ENCODE results near the gene SH2D7. TPM values are rescaled to one million over a fixed set of nuclear protein-coding genes. Genes with fewer than 3 reads are reported as not detected.
A peak's percentile ranks its signal among the peaks of the same experiment; 100 is the strongest.

SH2D7 gene
- total RNA-seq, 1 experiment from 2014 or later, result not detected

DNA sequence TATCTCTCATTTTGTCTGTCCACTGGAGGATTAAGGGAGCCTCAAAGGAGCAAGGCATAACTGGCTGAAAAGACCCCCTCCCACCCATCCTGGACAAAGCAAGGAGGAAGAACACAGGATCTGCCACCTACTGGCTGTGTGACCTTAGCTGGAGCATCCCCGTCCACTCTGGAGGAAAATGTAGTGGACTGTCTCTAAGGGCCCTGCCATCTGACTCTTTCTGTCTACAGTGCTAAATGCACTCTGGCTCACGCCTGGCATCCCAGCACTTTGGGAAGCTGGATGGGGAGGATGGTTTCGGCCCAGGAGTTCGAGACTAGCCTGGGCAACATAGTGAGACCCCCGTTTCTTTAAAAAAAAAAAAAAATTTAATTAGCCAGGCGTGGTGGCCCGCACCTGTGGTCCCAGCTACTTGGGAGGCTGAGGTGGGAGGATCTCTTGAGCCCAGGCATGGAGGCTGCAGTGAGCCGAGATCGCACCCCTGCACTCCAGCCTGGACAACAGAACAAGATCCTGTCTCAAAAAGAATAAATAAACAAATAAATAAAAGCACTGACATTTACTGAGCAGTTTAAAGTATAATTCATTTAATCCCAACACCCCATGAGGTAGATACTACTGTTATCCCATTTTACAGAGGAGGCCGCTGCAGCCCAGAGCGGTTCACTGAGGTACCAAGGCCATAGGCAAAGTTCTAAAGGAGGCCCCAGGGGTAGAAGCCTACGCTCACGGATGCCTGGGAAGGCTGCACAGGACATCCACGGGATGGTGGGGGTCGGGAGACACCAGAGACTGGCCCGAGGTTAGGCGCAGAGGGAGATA lies 15.9 kb upstream of the SH2D7 start:
- no peak for DNase-seq (ENCODE audit: extremely low read depth, low read depth)

DNA sequence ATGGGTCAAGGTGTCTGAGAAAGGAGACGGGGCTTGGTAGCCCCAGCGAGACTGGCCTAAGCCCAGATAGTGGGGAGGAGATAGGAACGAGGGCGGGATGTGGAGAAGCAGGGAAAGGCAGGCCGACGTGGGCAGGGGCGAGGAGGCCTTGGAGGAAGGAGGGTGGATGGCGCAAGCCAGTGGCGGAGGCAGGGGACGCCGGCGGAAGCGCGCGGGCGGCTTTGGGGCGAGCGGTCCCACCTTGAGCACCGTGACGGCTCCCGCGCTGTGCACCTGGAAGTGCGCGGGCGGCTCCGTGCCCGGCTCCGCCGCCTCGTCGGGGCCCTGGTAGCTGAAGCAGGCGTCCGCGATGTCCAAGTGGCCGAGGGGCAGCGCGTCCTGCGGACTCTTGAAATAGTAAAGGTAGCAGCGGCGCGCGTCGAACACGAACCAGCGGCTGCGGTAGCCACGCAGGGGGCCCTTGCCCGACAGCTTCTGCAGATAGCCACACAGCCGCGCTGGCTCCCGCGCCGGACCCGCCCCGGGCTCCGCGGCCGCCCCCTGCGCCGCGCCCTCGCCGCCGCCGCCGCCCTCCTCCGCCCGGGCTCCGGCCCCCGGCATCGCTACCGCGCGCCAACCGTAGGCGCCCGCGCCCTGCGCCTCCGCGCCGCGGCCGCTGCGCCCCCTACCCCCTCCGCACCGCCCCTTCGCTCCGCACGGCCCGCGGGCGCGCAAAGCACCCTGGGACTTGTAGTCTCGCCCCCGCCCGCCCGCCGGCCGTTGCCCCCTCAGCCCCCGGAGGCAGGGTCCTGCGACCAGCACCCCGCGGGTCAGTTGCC lies 15.1 kb upstream of the SH2D7 start, which contains the start of gene TBC1D2B:
Gene TBC1D2B (minus strand): TSS at position 659 of the 818 bp plus-strand sequence. CDS start 59 bp downstream, at position 600.
- DNase-seq (ENCODE audit: extremely low read depth, low read depth), result peak; percentile 18

GRCh38 chr15:78077871-78078210 lies 14.5 kb upstream of the SH2D7 start:
- DNase-seq (ENCODE audit: extremely low read depth, low read depth), result no peak

- DNase-seq (ENCODE audit: extremely low read depth, low read depth), result no peak
Measured at GRCh38 chr15:78079298-78080087, 12.9 kb upstream of the SH2D7 start.

- DNase-seq (ENCODE audit: extremely low read depth, low read depth), result no peak
Measured at GRCh38 chr15:78080088-78080460, 12.3 kb upstream of the SH2D7 start.

GRCh38 chr15:78082106-78082742 lies 10.1 kb upstream of the SH2D7 start:
- no peak for DNase-seq (ENCODE audit: extremely low read depth, low read depth)

GRCh38 chr15:78082743-78083110 lies 9.6 kb upstream of the SH2D7 start:
- DNase-seq (ENCODE audit: extremely low read depth, low read depth), result no peak

DNA sequence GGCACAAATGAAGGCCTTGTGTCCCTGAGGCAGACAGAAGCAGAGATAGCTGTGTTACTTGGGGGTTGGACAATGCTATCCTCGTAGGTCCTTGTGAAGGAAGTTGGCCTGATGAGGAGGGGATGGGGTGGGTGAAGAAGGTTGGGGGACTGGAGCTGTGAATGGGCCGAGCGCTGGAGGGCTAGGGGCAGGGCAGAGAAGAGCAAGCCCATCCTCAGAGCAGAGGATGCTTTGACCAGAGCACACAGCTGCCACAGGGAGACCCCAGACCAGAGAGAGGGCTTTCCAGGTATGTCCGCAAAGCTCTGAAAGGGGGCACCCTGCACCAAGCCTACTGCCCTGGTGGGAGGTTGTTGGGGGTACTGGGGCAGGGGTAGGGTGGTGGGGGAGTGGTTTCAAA lies 9.2 kb upstream of the SH2D7 start:
- no peak for DNase-seq (ENCODE audit: extremely low read depth, low read depth)

- no peak for DNase-seq (ENCODE audit: extremely low read depth, low read depth)
Measured at GRCh38 chr15:78083687-78084448, 8.5 kb upstream of the SH2D7 start.

DNA sequence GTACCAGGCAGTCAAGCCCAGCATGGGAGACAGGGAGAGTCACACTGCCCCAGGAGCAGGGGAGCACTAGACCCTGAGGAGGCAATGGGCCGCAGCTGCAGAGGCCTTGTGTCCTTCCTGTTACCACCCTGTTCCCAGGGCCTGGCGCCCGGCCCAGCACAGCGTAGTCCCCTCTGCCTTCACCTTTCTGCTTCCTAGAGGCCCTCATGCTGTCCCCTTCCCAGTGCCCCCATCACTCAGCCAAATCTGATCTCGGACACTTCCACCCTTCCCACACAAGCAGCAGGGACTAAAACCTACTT lies 8.0 kb upstream of the SH2D7 start:
- DNase-seq (ENCODE audit: extremely low read depth, low read depth), result no peak

GRCh38 chr15:78085928-78086327 lies 6.4 kb upstream of the SH2D7 start:
- DNase-seq (ENCODE audit: extremely low read depth, low read depth), result no peak

GRCh38 chr15:78087951-78088772 lies 4.2 kb upstream of the SH2D7 start:
- DNase-seq (ENCODE audit: extremely low read depth, low read depth), result no peak

GRCh38 chr15:78088773-78089080 lies 3.6 kb upstream of the SH2D7 start:
- DNase-seq (ENCODE audit: extremely low read depth, low read depth), result no peak

GRCh38 chr15:78090422-78091063 lies 1.8 kb upstream of the SH2D7 start:
- DNase-seq (ENCODE audit: extremely low read depth, low read depth), result no peak

GRCh38 chr15:78093242-78094020 lies 1.1 kb downstream of the SH2D7 start:
- no peak for DNase-seq (ENCODE audit: extremely low read depth, low read depth)

- DNase-seq (ENCODE audit: extremely low read depth, low read depth), result no peak
Measured at GRCh38 chr15:78097667-78098066, 5.3 kb downstream of the SH2D7 start.

DNA sequence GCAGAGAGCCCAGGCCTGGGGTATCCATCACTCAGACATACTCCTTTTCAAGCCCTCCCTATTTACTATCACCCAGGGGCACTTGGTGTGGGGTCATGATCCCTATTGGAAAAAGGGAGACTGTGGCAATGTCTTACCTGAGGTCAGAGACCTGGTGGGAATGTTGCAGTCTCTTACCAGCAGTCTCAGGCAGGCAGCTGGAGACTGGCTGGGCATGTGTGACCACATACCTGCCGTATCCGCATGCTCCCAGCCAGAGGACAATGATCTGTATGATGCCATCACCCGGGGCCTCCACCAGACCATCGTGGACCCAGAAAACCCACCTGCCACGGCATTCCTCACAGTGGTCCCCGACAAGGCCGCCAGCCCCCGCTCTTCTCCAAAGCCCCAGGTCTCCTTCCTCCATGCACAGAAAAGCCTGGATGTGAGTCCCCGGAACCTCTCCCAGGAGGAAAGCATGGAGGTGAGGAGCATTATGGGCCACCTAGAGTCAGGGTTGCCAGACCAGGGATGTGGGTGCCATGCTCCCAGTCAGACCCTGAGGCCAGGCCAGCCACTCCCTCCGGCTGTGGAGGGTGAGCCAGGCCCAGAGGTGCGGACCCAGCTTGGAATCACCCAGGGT lies 5.9 kb downstream of the SH2D7 start:
- DNase-seq (ENCODE audit: extremely low read depth, low read depth), result no peak

- no peak for DNase-seq (ENCODE audit: extremely low read depth, low read depth)
Measured at GRCh38 chr15:78100886-78101285, 8.5 kb downstream of the SH2D7 start.

Measured in NCI-H460 (cell line).